Astrocyte (in vitro differentiated cells and primary cell): ENCODE data around the gene LGALS1. TPM values are rescaled to one million over a fixed set of nuclear protein-coding genes. Genes with fewer than 3 reads are reported as not detected.

Source experiments
- DNase-seq: peaks from one replicate; pipeline ENCODE4 v3.0.0-alpha.2; 2010; ENCODE audit warnings: low read depth
- FAIRE-seq: peaks from 2 replicates; lab custom pipeline; 2011; peaks lifted over from hg19 to GRCh38; lab: Jason Lieb, UNC
- H2AFZ ChIP-seq: 2 replicates; pipeline ENCODE4 v1.6.0; 2012; ENCODE audit warnings: low read depth, low read length, inconsistent platforms
- H3K27ac ChIP-seq: 2 replicates; pipeline ENCODE4 v1.5.1; 2011; ENCODE audit warnings: low read depth, low read length, inconsistent platforms
- H3K27me3 ChIP-seq: 2 replicates; pipeline ENCODE4 v1.6.0; 2011; ENCODE audit warnings: low read length, inconsistent platforms; ENCODE audit not compliant: insufficient read depth
- H3K36me3 ChIP-seq: 2 replicates; pipeline ENCODE4 v1.5.1; 2011; ENCODE audit warnings: low read length, inconsistent platforms; ENCODE audit not compliant: insufficient read depth
- H3K4me1 ChIP-seq: 2 replicates; pipeline ENCODE4 v1.5.1; 2011; ENCODE audit warnings: low read length, inconsistent platforms; ENCODE audit not compliant: insufficient read depth
- H3K4me2 ChIP-seq: 2 replicates; pipeline ENCODE4 v1.6.0; 2012; ENCODE audit warnings: low read length, inconsistent platforms
- H3K4me3 ChIP-seq: 2 replicates; pipeline ENCODE4 v1.5.1; 2011; ENCODE audit warnings: low read depth, mild to moderate bottlenecking, low read length, inconsistent platforms; ENCODE audit not compliant: insufficient read depth
- H3K79me2 ChIP-seq: 2 replicates; pipeline ENCODE4 v1.6.0; 2012; ENCODE audit warnings: mild to moderate bottlenecking, low read length, inconsistent platforms; ENCODE audit not compliant: insufficient read depth
- H3K9ac ChIP-seq: 2 replicates; pipeline ENCODE4 v1.6.0; 2012; ENCODE audit warnings: mild to moderate bottlenecking, low read length, inconsistent platforms
- H3K9me3 ChIP-seq: 2 replicates; pipeline ENCODE4 v1.5.1; 2012; ENCODE audit warnings: low read depth, mild to moderate bottlenecking, low read length, inconsistent platforms; ENCODE audit not compliant: insufficient read depth
- H4K20me1 ChIP-seq: 2 replicates; pipeline ENCODE4 v1.6.0; 2012; ENCODE audit warnings: low read length, inconsistent platforms; ENCODE audit not compliant: insufficient read depth
- H3K27ac Mint-ChIP-seq: one replicate; pipeline ENCODE4 v1.8.0; 2021; ENCODE audit warnings: mild to moderate bottlenecking, mixed read lengths; ENCODE audit not compliant: unreplicated experiment
- H3K27me3 Mint-ChIP-seq: one replicate; pipeline ENCODE4 v1.8.0; 2021; ENCODE audit warnings: low read depth, mixed read lengths; ENCODE audit not compliant: unreplicated experiment
- H3K36me3 Mint-ChIP-seq: one replicate; pipeline ENCODE4 v1.8.0; 2021; ENCODE audit warnings: low read depth, mixed read lengths; ENCODE audit not compliant: unreplicated experiment
- H3K4me1 Mint-ChIP-seq: one replicate; pipeline ENCODE4 v1.8.0; 2021; ENCODE audit warnings: low read depth, mixed read lengths; ENCODE audit not compliant: unreplicated experiment
- H3K4me3 Mint-ChIP-seq: one replicate; pipeline ENCODE4 v1.8.0; 2021; ENCODE audit warnings: mild to moderate bottlenecking, moderate library complexity, mixed read lengths; ENCODE audit not compliant: unreplicated experiment
- H3K9me3 Mint-ChIP-seq: one replicate; pipeline ENCODE4 v1.8.0; 2021; ENCODE audit warnings: mild to moderate bottlenecking, mixed read lengths; ENCODE audit not compliant: unreplicated experiment
- CTCF ChIP-seq: IDR thresholded peaks from 2 replicates; pipeline ENCODE4 v1.5.1; 2011; ENCODE audit warnings: low read depth, mild to moderate bottlenecking, inconsistent platforms, low read length, moderate library complexity; ENCODE audit not compliant: insufficient read depth
- EZH2 ChIP-seq: IDR thresholded peaks from 2 replicates; pipeline ENCODE4 v1.6.1; 2012; ENCODE audit warnings: mild to moderate bottlenecking, low read length, inconsistent platforms; ENCODE audit not compliant: insufficient read depth
- total RNA-seq: library from RNA; stranded (reverse); gene quantifications from 2 replicates; pipeline ENCODE4 v1.2.1, GENCODE V29; 2021

The LGALS1 gene
- total RNA-seq, 1 donor from 2014 or later = 240 TPM

DNA sequence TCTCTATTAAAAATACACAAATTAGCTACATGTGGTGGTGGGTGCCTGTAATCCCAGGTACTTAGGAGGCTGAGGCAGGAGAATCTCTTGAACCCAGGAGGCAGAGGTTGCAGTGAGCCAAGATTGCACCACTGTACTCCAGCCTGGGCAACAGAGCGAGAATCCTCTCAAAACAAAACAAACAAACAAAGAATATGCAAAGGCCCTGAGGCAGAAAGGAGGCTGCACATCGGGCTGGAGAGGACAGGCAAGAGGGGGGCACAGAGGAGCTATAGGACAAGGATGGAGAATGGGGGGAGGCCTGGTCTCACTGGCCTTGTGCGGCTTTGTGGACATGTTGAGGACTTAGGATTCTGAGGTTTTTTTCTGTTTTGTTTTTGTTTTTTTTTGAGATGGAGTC, 29.8 kb downstream of the LGALS1 start:
- Histone ChIP-seq H2AFZ (no peak overlapping the region), H3K9ac (no peak overlapping the region), H3K9me3 (no peaks in the 10 kb centered on the region), H3K4me3 (no peak overlapping the region), H3K27me3 (no peaks in the 10 kb centered on the region), H3K4me2 (no peak overlapping the region), H3K4me1 (no peaks in the 10 kb centered on the region), H4K20me1 (no peaks in the 10 kb centered on the region), H3K27ac (no peak overlapping the region), H3K36me3 (no peaks in the 10 kb centered on the region), H3K79me2 (no peaks in the 10 kb centered on the region)
- TF ChIP-seq CTCF (no peak), EZH2 (no peak)
- H3K27me3 Mint-ChIP-seq = no peaks in the 10 kb centered on the region
- DNase-seq (no peak), FAIRE-seq (no peak)
- no peak overlapping the region for H3K4me3 Mint-ChIP-seq
- no peaks in the 10 kb centered on the region for H3K9me3 Mint-ChIP-seq
- H3K27ac Mint-ChIP-seq = no peak overlapping the region
- no peaks in the 10 kb centered on the region for H3K4me1 Mint-ChIP-seq
- peaks cover 24% of the 10 kb centered on the region for H3K36me3 Mint-ChIP-seq

DNA sequence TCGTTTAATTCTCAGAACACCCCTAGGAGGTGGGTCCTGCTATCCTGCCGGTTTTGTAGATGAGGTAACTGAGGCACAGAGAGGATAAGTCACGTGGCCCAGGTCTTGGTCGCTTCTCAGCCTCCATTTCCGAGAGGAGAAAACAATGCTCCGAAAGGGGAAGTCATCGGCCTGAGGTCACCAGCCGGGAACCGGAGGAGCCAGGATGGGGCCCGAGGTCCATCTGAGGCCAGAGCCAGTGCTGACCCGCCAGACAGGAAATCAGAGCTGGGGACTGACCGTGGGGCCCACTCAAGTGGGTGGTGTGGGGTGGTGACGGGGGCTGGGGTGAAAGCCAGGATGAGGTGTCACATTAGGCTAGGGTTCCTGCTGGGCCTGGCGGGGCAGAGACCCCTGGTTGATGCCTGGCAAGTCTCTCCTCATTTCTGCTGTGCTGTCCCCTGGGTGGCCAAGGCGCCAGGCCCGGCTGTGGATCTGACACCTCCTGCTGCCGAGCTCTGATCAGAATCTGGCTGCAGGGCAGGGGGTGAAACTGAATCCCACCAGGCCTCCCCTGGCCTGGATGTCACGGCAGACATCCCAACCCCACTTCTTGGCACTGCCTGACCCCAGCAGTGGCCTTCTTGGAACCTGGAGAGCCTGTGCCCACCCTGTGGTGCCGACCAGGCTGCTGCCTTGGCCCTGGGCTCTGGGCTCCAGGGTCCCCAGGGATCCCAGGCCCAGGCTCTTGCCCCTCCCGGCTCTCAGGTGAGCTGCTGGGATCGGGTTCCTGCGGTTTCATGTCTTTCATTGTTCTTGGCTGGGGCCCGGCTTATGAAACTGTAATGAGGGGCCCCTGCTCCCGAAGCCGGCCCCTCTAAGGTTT, 33.4 kb downstream of the LGALS1 start:
- H3K27ac Mint-ChIP-seq = no peak overlapping the region
- no peaks in the 10 kb centered on the region for H3K36me3 ChIP-seq
- no peaks in the 10 kb centered on the region for H3K79me2 ChIP-seq
- H2AFZ ChIP-seq = no peak overlapping the region
- no peak overlapping the region for H3K27ac ChIP-seq
- H3K27me3 ChIP-seq = no peaks in the 10 kb centered on the region
- H3K4me3 Mint-ChIP-seq = no peak overlapping the region
- H3K9ac ChIP-seq = no peak overlapping the region
- peaks cover 19% of the 10 kb centered on the region for H3K36me3 Mint-ChIP-seq
- H3K4me3 ChIP-seq = no peak overlapping the region
- no peaks in the 10 kb centered on the region for H3K4me1 Mint-ChIP-seq
- no peak overlapping the region for H3K4me2 ChIP-seq
- no peak for DNase-seq
- H3K9me3 Mint-ChIP-seq = no peaks in the 10 kb centered on the region
- H3K9me3 ChIP-seq = no peaks in the 10 kb centered on the region
- FAIRE-seq = no peak
- H4K20me1 ChIP-seq = no peaks in the 10 kb centered on the region
- H3K27me3 Mint-ChIP-seq = no peaks in the 10 kb centered on the region
- TF ChIP-seq EZH2 = no peak
- no peak for TF ChIP-seq CTCF
- H3K4me1 ChIP-seq = no peaks in the 10 kb centered on the region

DNA sequence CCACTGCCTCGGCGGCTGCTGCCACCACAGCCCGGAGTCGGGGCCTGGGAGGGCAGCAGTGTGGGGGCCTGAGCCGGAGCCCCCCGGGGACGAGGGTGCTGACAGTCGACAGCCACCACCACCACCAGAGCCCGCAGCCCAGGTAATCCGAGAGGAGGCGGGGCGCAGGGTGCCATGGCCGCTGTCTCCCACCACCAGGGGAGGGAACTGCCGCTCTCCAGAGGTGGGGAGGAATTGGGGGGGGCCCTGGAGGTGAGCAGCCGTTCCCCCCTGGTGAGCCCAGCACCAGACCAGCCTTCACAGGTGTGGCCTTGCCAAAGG, 34.0 kb downstream of the LGALS1 start:
- Histone ChIP-seq H3K27me3 (no peaks in the 10 kb centered on the region), H3K79me2 (no peaks in the 10 kb centered on the region), H4K20me1 (no peaks in the 10 kb centered on the region), H3K36me3 (no peaks in the 10 kb centered on the region), H2AFZ (no peak overlapping the region), H3K9ac (no peak overlapping the region), H3K4me1 (no peaks in the 10 kb centered on the region), H3K4me2 (no peak overlapping the region), H3K27ac (no peak overlapping the region), H3K4me3 (no peak overlapping the region), H3K9me3 (no peaks in the 10 kb centered on the region)
- H3K36me3 Mint-ChIP-seq = peaks cover 18% of the 10 kb centered on the region
- no peak overlapping the region for H3K27ac Mint-ChIP-seq
- no peaks in the 10 kb centered on the region for H3K4me1 Mint-ChIP-seq
- no peaks in the 10 kb centered on the region for H3K27me3 Mint-ChIP-seq
- no peak for FAIRE-seq
- DNase-seq = no peak
- H3K4me3 Mint-ChIP-seq = no peak overlapping the region
- TF ChIP-seq CTCF (no peak), EZH2 (no peak)
- H3K9me3 Mint-ChIP-seq = no peaks in the 10 kb centered on the region
